WTC11 (cell line): Measurements from ENCODE around the gene HYPK. TPM values are rescaled to one million over a fixed set of nuclear protein-coding genes. Genes with fewer than 3 reads are reported as not detected.
A peak's percentile ranks its signal among the peaks of the same experiment; 100 is the strongest.

Experiments used
- ATAC-seq: fragments of 200-7000 bp; cut with Tn5 transposase; 2 replicates; pipeline ENCODE4 v1.10.0; 2021; ENCODE audit warnings: mild to moderate bottlenecking, moderate library complexity
- CTCF ChIA-PET: fragments of 300-600 bp; sonication (Branson Sonifier 250); formaldehyde crosslinking; loops from one replicate; lab custom pipeline; 2021; ENCODE audit warnings: antibody characterized with exemption; lab: Charles Lee
- POLR2A ChIA-PET: fragments of 350-600 bp; sonication (Branson Sonifier 250); formaldehyde crosslinking; loops from one replicate; lab custom pipeline; 2021; ENCODE audit warnings: antibody characterized with exemption; lab: Charles Lee
- DNase-seq: peaks from one replicate; pipeline ENCODE4 v3.0.0; 2021; ENCODE audit warnings: low spot score
- H3K27ac Mint-ChIP-seq: 2 replicates; pipeline ENCODE4 v1.8.0; 2021; ENCODE audit warnings: mixed read lengths
- H3K27me3 Mint-ChIP-seq: 2 replicates; pipeline ENCODE4 v1.8.0; 2021; ENCODE audit warnings: low read depth, mild to moderate bottlenecking, moderate library complexity, mixed read lengths
- H3K36me3 Mint-ChIP-seq: 2 replicates; pipeline ENCODE4 v1.8.0; 2021; ENCODE audit warnings: mixed read lengths
- H3K4me1 Mint-ChIP-seq: 2 replicates; pipeline ENCODE4 v1.8.0; 2022; ENCODE audit warnings: mixed read lengths
- H3K4me3 Mint-ChIP-seq: 2 replicates; pipeline ENCODE4 v1.8.0; 2021; ENCODE audit warnings: mild to moderate bottlenecking, moderate library complexity, mixed read lengths
- H3K9me3 Mint-ChIP-seq: 2 replicates; pipeline ENCODE4 v1.8.0; 2021; ENCODE audit warnings: mixed read lengths
- ARID4B ChIP-seq: sonication (generic); formaldehyde crosslinking; IDR thresholded peaks from 2 replicates; pipeline ENCODE4 v1.8.0; 2023; ENCODE audit warnings: missing genetic modification reagents, mild to moderate bottlenecking, borderline replicate concordance
- ATF6 ChIP-seq: sonication (generic); formaldehyde crosslinking; IDR thresholded peaks from 2 replicates; pipeline ENCODE4 v1.8.1; 2023; ENCODE audit warnings: mild to moderate bottlenecking, missing genetic modification reagents
- CBFB ChIP-seq: sonication (generic); formaldehyde crosslinking; IDR thresholded peaks from 2 replicates; pipeline ENCODE4 v1.8.1; 2022; ENCODE audit warnings: mild to moderate bottlenecking, low read depth, missing genetic modification reagents
- CREM ChIP-seq: sonication (generic); formaldehyde crosslinking; IDR thresholded peaks from 2 replicates; pipeline ENCODE4 v1.8.1; 2022; ENCODE audit warnings: mild to moderate bottlenecking, missing genetic modification reagents, moderate library complexity
- E2F5 ChIP-seq: sonication (generic); formaldehyde crosslinking; IDR thresholded peaks from 2 replicates; pipeline ENCODE4 v1.8.1; 2022; ENCODE audit warnings: mild to moderate bottlenecking, moderate library complexity, missing genetic modification reagents
- ELF4 ChIP-seq: sonication (generic); formaldehyde crosslinking; IDR thresholded peaks from 2 replicates; pipeline ENCODE4 v1.8.1; 2022; ENCODE audit warnings: low read depth, mild to moderate bottlenecking, moderate library complexity, missing genetic modification reagents
- ERG ChIP-seq: fragments of 250-450 bp; sonication (Bioruptor Pico); IDR thresholded peaks from 2 replicates; pipeline ENCODE4 v1.8.0; 2021; ENCODE audit warnings: mild to moderate bottlenecking
- ESRRA ChIP-seq: sonication (generic); formaldehyde crosslinking; IDR thresholded peaks from 2 replicates; pipeline ENCODE4 v1.8.1; 2022; ENCODE audit warnings: mild to moderate bottlenecking, missing genetic modification reagents, borderline replicate concordance
- FOXP1 ChIP-seq: sonication (generic); formaldehyde crosslinking; IDR thresholded peaks from 2 replicates; pipeline ENCODE4 v1.8.0; 2022; ENCODE audit warnings: missing genetic modification reagents, mild to moderate bottlenecking, moderate library complexity, borderline replicate concordance
- HMGA2 ChIP-seq: fragments of 250-450 bp; sonication (Bioruptor Pico); IDR thresholded peaks from 2 replicates; pipeline ENCODE4 v1.4.0; 2021; ENCODE audit warnings: mild to moderate bottlenecking, moderate library complexity
- HMGXB4 ChIP-seq: sonication (generic); formaldehyde crosslinking; IDR thresholded peaks from 2 replicates; pipeline ENCODE4 v1.8.1; 2023; ENCODE audit warnings: mild to moderate bottlenecking, moderate library complexity, missing genetic modification reagents
- IRF1 ChIP-seq: sonication (generic); formaldehyde crosslinking; IDR thresholded peaks from 2 replicates; pipeline ENCODE4 v1.8.0; 2023; ENCODE audit warnings: missing genetic modification reagents
- JAZF1 ChIP-seq: fragments of 250-450 bp; sonication (Bioruptor Pico); IDR thresholded peaks from 2 replicates; pipeline ENCODE4 v1.9.0; 2021; ENCODE audit warnings: moderate library complexity, mild to moderate bottlenecking, inconsistent platforms
- RELA ChIP-seq: sonication (generic); formaldehyde crosslinking; IDR thresholded peaks from 2 replicates; pipeline ENCODE4 v1.8.1; 2022; ENCODE audit warnings: missing genetic modification reagents, mild to moderate bottlenecking, borderline replicate concordance
- SMAD4 ChIP-seq: sonication (generic); formaldehyde crosslinking; IDR thresholded peaks from 2 replicates; pipeline ENCODE4 v1.8.0; 2022; ENCODE audit warnings: mild to moderate bottlenecking, missing genetic modification reagents
- SOX15 ChIP-seq: fragments of 250-450 bp; sonication (Bioruptor Pico); IDR thresholded peaks from 2 replicates; pipeline ENCODE4 v1.9.0; 2021; ENCODE audit warnings: mild to moderate bottlenecking
- TEAD1 ChIP-seq: sonication (generic); formaldehyde crosslinking; IDR thresholded peaks from 2 replicates; pipeline ENCODE4 v1.8.0; 2022; ENCODE audit warnings: mild to moderate bottlenecking, missing genetic modification reagents
- TP53 ChIP-seq: sonication (generic); formaldehyde crosslinking; IDR thresholded peaks from 2 replicates; pipeline ENCODE4 v1.8.1; 2023; ENCODE audit warnings: mild to moderate bottlenecking, missing genetic modification reagents
- ZBTB21 ChIP-seq: sonication (generic); formaldehyde crosslinking; IDR thresholded peaks from 2 replicates; pipeline ENCODE4 v1.8.1; 2023; ENCODE audit warnings: mild to moderate bottlenecking, missing genetic modification reagents, borderline replicate concordance
- ZNF317 ChIP-seq: sonication (generic); formaldehyde crosslinking; IDR thresholded peaks from 2 replicates; pipeline ENCODE4 v1.8.1; 2023; ENCODE audit warnings: low read depth, mild to moderate bottlenecking, moderate library complexity, missing genetic modification reagents, borderline replicate concordance
- ZNF532 ChIP-seq: fragments of 250-450 bp; sonication (Bioruptor Pico); IDR thresholded peaks from 2 replicates; pipeline ENCODE4 v1.9.0; 2021; ENCODE audit warnings: mild to moderate bottlenecking, borderline replicate concordance
- total RNA-seq: library from RNA; stranded (reverse); gene quantifications from 3 replicates; pipeline ENCODE4 v1.2.3, GENCODE V29; 2021

Gene HYPK
- total RNA-seq, 1 experiment from 2014 or later = 22.0 TPM

- TF ChIP-seq ZNF317 (CRISPR knock-in tag) (no peak), TP53 (CRISPR knock-in tag) (no peak), ESRRA (CRISPR knock-in tag) (no peak), SMAD4 (CRISPR knock-in tag) (no peak), SOX15 (CRISPR knock-in tag) (no peak)
These were observed 48.5 kb upstream of the HYPK start (continued) for GRCh38 chr15:43751885-43752284.

GRCh38 chr15:43762824-43763223, 37.6 kb upstream of the HYPK start:
- Mint-ChIP-seq H3K4me1 (no peaks in the 10 kb centered on the region), H3K27ac (peak overlapping the region; percentile 16; the same call in 1 of the 2 replicates), H3K4me3 (no peak overlapping the region), H3K27me3 (no peaks in the 10 kb centered on the region), H3K36me3 (peaks cover 78% of the 10 kb centered on the region), H3K9me3 (no peaks in the 10 kb centered on the region)
- ATAC-seq = no peak
- DNase-seq = no peak
- CTCF ChIA-PET = no interaction called here
- POLR2A ChIA-PET = interaction anchor here (0.6 kb wide), 2 partner anchors 348 to 796 kb away, joined by 3 to 4 read pairs; no protein-coding TSS in a partner anchor
- TF ChIP-seq JAZF1 (CRISPR knock-in tag) (no peak), ELF4 (CRISPR knock-in tag) (no peak), TEAD1 (no peak), E2F5 (CRISPR knock-in tag) (no peak), CREM (CRISPR knock-in tag) (no peak), HMGXB4 (CRISPR knock-in tag) (no peak), ZNF532 (CRISPR knock-in tag) (no peak), HMGA2 (CRISPR knock-in tag) (no peak), ARID4B (CRISPR knock-in tag) (no peak), CBFB (CRISPR knock-in tag) (no peak), ATF6 (CRISPR knock-in tag) (no peak), ERG (CRISPR knock-in tag) (no peak), ZBTB21 (CRISPR knock-in tag) (no peak), ESRRA (CRISPR knock-in tag) (no peak), FOXP1 (CRISPR knock-in tag) (no peak), IRF1 (CRISPR knock-in tag) (no peak), RELA (no peak)
